A549 (cell line): Measurements from ENCODE around the gene RTRAF.

Experiments
- CTCF ChIP-seq: fragments of >200 bp; sonication (Bioruptor Twin); formaldehyde crosslinking; IDR thresholded peaks from 3 replicates; pipeline ENCODE4 v1.5.1; 2016
- EHMT2 ChIP-seq: fragments of 200-600 bp; sonication (generic); IDR thresholded peaks from 2 replicates; pipeline ENCODE4 v1.6.1; 2016; ENCODE audit warnings: antibody characterized with exemption, low read depth, mild to moderate bottlenecking, moderate library complexity
- FOXS1 ChIP-seq: fragments of 250-450 bp; sonication (Bioruptor Pico); IDR thresholded peaks from 2 replicates; pipeline ENCODE4 v1.5.0; 2020; ENCODE audit warnings: mild to moderate bottlenecking, moderate library complexity
- JUNB ChIP-seq: fragments of >200 bp; sonication (Bioruptor Twin); formaldehyde crosslinking; IDR thresholded peaks from 2 replicates; pipeline ENCODE4 v1.6.1; 2016
- MAX ChIP-seq: IDR thresholded peaks from 2 replicates; pipeline ENCODE4 v1.6.1; 2012
- MYC ChIP-seq: IDR thresholded peaks from 2 replicates; pipeline ENCODE4 v1.6.1; 2012; ENCODE audit warnings: mild to moderate bottlenecking, inconsistent platforms, low read length, improper control_type of control experiment, borderline replicate concordance
- NFE2L2 ChIP-seq: fragments of 150-350 bp; conservative IDR thresholded peaks from 2 replicates; pipeline ENCODE4 v1.6.1; 2014; ENCODE audit warnings: low read length
- PBX3 ChIP-seq: IDR thresholded peaks from 2 replicates; pipeline ENCODE4 v1.6.1; 2012
- POLR2A ChIP-seq: IDR thresholded peaks from 2 replicates; pipeline ENCODE4 v1.6.1; 2012; ENCODE audit warnings: mild to moderate bottlenecking, low read length
- POLR2AphosphoS2 ChIP-seq: conservative IDR thresholded peaks from 2 replicates; pipeline ENCODE4 v1.6.1; 2012; ENCODE audit warnings: low read length, improper control_type of control experiment, inconsistent platforms
- REST ChIP-seq: fragments of 200-600 bp; sonication (generic); IDR thresholded peaks from 2 replicates; pipeline ENCODE4 v1.6.1; 2016; ENCODE audit warnings: antibody characterized with exemption, mild to moderate bottlenecking, moderate library complexity
- RFX5 ChIP-seq: fragments of 450-650 bp; IDR thresholded peaks from 2 replicates; pipeline ENCODE4 v1.7.1; 2014; ENCODE audit warnings: antibody characterized with exemption, mild to moderate bottlenecking, moderate library complexity
- RNF2 ChIP-seq: fragments of 200-600 bp; sonication (generic); IDR thresholded peaks from 2 replicates; pipeline ENCODE4 v1.6.1; 2016; ENCODE audit warnings: low read depth, mild to moderate bottlenecking, antibody characterized with exemption, moderate library complexity, borderline replicate concordance
- ZFP36 ChIP-seq: fragments of 450-650 bp; IDR thresholded peaks from 2 replicates; pipeline ENCODE4 v1.6.1; 2014; ENCODE audit warnings: borderline replicate concordance; ENCODE audit not compliant: partially characterized antibody

GRCh38 chr14:51998348-51998747 lies 9.0 kb downstream of the RTRAF start:
- no peak for TF ChIP-seq EHMT2
- no peak for TF ChIP-seq REST
- no peak for TF ChIP-seq MAX
- TF ChIP-seq FOXS1 (CRISPR knock-in tag) = no peak
- no peak for TF ChIP-seq POLR2AphosphoS2
- no peak for TF ChIP-seq PBX3
- no peak for TF ChIP-seq CTCF
- no peak for TF ChIP-seq NFE2L2
- TF ChIP-seq ZFP36 = no peak
- TF ChIP-seq JUNB = no peak
- no peak for TF ChIP-seq POLR2A
- no peak for TF ChIP-seq RFX5
- no peak for TF ChIP-seq RNF2
- no peak for TF ChIP-seq MYC
